ENCODE data around the gene NFATC1. TPM values are rescaled to one million over a fixed set of nuclear protein-coding genes. Genes with fewer than 3 reads are reported as not detected.

The NFATC1 gene
- total RNA-seq, 1 donor from 2014 or later = 0.53 TPM

- Histone ChIP-seq H3K4me3 (ENCODE audit: low read depth, low read length) (no peak overlapping the region), H3K36me3 (ENCODE audit: control insufficient read depth, insufficient read depth, low read length) (no peaks in the 10 kb centered on the region), H3K27me3 (ENCODE audit: control insufficient read depth, insufficient read depth, low read length) (no peaks in the 10 kb centered on the region)
- TF ChIP-seq CTCF (IDR thresholded peaks at IDR 0.05; ENCODE audit: insufficient read depth, low read length, severe bottlenecking) = no peak
- FAIRE-seq (no peak), DNase-seq (ENCODE audit: low read depth) (no peak)
Measured at GRCh38 chr18:79576686-79577351, 181.1 kb downstream of the NFATC1 start.

- TF ChIP-seq CTCF (IDR thresholded peaks at IDR 0.05; ENCODE audit: insufficient read depth, low read length, severe bottlenecking) = no peak
- FAIRE-seq (no peak), DNase-seq (ENCODE audit: low read depth) (no peak)
- Histone ChIP-seq H3K27me3 (ENCODE audit: control insufficient read depth, insufficient read depth, low read length) (no peaks in the 10 kb centered on the region), H3K4me3 (ENCODE audit: low read depth, low read length) (no peak overlapping the region), H3K36me3 (ENCODE audit: control insufficient read depth, insufficient read depth, low read length) (no peaks in the 10 kb centered on the region)
Measured at GRCh38 chr18:79577451-79578395, 182.0 kb downstream of the NFATC1 start.

- H3K36me3 ChIP-seq (ENCODE audit: control insufficient read depth, insufficient read depth, low read length) = no peaks in the 10 kb centered on the region
- TF ChIP-seq CTCF (IDR thresholded peaks at IDR 0.05; ENCODE audit: insufficient read depth, low read length, severe bottlenecking) = no peak
- no peak for FAIRE-seq
- no peak for DNase-seq (ENCODE audit: low read depth)
- no peaks in the 10 kb centered on the region for H3K27me3 ChIP-seq (ENCODE audit: control insufficient read depth, insufficient read depth, low read length)
- H3K4me3 ChIP-seq (ENCODE audit: low read depth, low read length) = no peak overlapping the region
Measured at GRCh38 chr18:79578396-79579260, 182.9 kb downstream of the NFATC1 start.
